GM19455 (cell line): ENCODE results near the gene TBC1D22A.

ENCODE experiments used
- ATAC-seq: cut with Tn5 transposase; IDR thresholded peaks from one replicate; pipeline ENCODE4 v1.9.1; 2021; ENCODE audit not compliant: unreplicated experiment

TBC1D22A gene

DNA sequence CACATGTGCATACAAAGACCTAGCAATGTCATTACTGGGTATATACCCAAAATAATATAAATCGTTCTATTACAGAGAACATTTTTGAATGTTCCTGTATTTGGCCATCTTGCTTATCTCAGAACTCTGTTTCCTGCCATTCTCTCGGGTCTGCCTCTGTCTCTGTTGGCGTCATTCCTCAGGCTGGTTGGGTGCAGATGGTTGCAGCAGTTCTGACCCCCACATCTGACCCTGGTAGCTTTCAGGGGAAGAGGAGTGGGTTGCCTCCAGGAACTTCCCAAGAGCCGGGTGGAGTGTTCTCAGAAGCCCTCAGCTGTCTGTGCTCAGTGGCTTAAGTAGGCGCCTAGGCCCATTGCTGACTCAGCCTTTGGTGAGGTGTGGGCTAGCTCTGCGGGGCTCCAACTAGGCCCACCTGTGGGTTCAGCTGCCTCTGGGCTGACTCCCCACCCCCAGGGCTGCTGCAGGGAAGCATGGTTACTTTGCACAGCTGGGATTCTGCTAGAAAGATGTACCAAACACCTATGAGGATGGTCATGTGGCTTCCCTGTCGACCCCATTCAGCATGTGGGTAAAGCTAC lies 114.0 kb downstream of the TBC1D22A start:
- ATAC-seq: no peak

DNA sequence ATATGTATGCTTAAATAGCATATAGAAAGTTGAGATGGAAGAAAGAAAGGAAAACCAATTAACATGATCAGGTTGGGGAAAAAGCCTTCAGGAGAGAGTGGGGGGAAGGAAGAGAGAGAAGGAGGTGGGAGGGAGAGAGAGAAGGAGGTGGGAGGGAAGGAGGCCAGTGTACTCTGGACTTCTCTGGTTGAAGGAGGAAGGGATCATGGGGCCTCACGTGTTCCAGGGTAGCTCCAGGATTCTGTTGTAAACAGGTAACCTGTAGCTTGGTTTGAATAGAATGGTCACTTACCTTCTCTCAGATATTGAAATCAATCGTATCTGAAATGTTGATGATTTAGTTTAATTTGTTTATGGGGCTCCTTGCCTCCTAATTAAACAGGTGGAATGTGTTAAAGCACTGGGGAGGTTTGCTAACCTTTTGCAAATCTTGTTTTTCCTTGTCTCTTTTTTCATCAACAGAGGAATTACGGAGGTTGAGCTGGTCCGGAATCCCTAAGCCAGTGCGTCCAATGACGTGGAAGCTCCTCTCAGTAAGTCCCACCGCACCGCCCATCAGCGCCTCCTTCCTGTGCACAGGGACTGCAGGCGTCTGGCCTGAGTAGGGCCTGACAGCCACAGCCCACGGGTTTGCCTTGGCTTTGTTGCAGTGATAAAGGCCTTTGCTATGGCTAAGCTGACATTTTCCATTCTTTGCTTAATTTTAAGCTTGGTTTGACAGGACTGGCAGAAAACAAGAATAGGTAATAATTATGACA lies 115.9 kb downstream of the TBC1D22A start:
- ATAC-seq: no peak

DNA sequence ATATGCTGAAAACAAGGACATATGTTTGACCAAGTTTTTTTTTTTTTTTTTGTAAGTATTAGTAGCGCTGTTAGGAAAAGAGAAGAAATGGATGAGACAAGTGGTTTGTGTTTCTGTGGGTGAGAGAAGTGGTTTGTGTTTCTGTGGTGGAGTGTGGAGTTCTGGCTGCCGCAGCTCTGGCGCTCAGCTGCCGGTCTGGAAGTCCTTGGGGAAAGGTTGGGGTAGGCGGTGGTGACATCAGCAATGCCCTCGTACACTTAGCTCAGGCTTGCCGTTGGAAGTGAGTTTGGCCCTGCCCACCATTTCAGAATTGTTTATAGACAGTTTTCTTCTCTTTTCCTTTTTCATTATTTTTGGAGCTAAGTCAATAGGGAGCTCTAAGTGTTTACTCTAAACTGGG lies 116.6 kb downstream of the TBC1D22A start:
- ATAC-seq: no peak

DNA sequence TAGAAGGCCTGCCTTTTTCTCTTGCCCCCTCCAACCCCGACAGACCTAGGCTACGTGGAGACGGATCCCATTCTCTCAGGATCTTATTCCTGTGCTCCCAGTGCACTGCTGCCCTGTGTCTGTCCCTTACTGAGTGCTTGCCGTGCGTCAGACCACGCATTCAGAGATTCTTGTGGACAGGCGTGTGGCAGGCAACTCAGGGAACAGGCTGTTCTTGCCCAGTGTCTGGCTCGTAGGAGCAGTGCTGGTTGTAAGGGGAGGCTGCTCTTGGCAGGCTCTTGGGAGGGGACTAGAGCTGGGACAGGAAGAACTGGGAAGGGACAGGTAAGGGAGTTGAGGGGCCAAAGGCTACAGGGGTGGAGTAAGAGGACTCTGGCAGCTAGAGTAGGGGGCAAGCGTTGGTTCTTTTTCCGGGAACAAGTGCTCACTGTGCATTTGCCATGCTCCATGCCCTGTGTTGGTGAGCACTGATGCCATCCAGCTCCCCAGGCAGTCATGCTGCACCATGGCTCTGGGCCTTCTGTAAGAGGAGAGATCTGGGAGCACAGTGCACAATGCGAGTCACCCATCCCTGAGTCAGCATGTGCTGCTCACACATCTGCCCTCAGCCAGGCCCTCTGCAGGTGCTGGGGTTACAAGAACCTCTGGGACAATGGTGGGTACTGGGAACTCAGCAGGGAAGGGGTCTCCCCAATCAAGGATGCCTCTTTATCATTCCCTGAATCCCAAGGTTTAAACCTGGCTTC lies 119.1 kb downstream of the TBC1D22A start:
- no peak for ATAC-seq

DNA sequence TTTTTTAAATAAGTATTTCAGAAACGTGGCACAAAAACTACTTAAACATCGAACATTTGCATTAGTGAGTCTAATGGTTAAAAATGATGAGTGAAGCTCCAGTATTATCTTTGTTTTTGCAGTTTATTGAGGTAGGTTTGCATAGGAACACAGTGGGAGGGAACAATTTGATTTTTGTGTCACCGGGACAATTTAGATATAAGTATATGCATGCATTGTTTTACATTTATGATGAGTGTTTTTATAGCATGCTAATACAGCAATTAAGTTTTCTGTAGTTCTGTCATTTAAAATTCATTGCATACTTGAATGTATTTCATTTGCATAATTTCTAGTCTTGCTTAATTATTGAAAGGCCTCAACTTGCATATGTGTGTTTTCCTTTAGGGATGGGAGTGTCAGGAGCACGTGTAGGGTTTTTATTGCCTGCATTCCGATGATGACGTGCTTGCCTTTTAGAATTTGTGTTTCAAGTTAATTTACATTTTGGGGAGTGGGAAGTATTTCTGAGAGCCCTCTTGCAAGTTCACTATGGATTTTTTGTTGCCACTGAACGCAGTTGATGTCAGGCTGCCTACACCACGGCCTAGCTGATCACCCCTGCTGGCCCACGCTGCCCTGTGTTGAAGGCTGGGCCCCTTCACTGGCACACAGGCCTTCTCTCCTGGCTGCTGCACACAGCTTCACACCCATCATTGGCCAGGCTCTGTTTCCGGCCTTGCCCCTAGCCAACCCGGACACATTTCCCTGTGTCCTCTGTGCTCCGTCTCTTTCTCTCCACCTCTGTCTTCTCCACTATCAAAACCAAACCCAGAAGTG lies 120.9 kb downstream of the TBC1D22A start:
- no peak for ATAC-seq

DNA sequence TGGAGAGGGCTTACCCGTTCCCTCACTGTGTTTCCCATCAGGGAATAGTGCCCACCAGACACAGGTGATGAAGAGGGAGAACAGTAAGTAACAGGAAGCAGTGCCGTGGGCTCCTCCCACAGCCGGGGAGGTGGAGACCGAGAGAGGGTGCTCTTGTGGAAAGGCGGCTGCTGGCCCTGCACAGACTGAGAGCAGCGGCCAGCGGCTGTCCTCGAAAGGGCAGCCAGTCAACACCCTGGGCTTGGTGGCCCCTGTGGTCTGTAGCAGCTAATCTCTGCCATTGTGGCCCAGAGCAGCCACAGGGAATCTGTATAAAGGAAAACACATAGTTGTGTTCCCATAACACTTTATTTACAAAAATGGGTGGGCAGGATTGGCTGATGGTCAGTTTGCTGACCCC lies 121.9 kb downstream of the TBC1D22A start:
- ATAC-seq: no peak

DNA sequence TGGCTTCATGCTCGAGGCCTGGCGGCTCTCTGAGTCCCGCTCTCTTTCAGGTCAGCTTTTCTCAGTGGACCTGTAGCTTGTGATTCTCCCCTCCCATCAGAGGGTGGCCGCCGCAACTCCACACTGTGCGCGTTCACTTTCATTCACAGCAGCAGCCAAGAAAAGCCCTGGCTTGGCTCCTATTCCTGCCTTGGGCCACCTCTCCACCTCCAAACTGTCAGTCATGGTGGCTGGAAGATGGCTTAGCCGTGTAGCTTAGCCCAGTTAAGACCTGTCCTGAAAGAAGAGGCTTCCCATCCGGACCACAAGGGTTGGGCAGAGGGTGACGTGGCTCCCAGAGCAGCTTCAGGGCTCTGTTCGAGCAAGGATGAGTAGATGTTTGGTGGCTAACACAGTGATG lies 125.5 kb downstream of the TBC1D22A start:
- ATAC-seq: no peak

DNA sequence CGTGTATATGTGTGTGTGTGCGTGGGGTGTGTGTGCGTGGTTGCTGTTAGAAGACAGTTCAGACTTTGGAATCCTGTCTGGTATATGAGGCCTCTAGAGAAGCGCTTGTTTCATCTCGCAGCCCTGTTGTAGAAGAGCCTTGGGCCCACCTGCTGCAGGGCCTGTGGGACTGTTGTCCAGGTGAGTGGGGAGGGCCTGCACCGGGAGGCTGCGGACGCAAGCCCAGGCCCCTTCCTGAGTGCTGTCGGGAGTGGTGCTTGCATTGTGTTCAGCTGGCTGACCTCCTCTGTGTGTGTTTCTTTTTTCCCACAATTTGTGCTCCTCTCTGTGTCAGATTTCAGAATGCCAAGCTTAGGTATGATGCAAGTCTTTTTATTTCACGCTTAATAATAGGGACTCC lies 128.4 kb downstream of the TBC1D22A start:
- ATAC-seq: no peak

DNA sequence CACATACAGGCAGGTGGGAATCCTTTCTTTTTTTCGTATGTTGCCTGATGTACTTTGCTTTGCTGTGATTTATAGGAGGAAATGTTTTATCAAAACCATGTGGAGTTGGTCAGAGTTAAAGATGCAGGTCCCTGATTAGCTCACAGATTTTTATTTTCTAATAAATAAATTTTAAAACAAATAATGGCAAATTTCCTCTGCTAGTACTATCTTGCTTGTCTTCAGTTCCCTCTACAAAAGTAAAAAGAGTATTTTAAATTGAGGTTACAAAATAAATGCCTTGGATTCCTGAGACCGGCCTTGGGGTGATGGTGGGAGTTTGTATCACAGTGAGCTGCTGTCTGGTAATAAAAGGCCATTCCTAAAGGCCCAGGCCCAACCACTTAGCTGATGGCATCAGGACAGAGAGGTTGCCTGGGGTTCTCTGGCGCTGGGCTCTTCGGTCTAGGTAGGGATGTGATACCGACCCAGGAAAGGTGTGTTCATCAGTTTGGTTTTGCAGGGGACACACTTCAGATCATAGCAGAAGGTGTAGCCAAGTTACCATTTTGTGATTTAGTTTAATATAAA lies 129.0 kb downstream of the TBC1D22A start:
- no peak for ATAC-seq

DNA sequence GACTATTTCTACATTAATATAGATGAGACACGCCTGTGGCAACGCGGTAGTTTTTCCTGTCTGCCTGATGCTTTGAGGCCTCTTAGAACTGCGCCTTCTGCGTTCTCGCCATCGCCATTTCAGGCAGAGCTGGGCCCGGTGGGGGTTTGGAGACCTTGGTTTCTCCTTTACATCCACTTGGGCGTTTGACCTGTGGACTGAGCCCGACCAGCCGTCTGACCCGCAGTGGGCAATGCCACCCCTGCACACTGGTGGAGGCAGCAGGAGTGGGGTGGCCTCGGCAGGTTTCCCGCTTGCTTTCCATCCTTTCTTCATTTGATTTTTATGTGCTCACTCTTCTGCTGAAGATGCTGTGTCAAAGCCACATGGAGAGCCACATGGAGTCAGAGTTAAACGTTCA lies 130.4 kb downstream of the TBC1D22A start:
- ATAC-seq: no peak

DNA sequence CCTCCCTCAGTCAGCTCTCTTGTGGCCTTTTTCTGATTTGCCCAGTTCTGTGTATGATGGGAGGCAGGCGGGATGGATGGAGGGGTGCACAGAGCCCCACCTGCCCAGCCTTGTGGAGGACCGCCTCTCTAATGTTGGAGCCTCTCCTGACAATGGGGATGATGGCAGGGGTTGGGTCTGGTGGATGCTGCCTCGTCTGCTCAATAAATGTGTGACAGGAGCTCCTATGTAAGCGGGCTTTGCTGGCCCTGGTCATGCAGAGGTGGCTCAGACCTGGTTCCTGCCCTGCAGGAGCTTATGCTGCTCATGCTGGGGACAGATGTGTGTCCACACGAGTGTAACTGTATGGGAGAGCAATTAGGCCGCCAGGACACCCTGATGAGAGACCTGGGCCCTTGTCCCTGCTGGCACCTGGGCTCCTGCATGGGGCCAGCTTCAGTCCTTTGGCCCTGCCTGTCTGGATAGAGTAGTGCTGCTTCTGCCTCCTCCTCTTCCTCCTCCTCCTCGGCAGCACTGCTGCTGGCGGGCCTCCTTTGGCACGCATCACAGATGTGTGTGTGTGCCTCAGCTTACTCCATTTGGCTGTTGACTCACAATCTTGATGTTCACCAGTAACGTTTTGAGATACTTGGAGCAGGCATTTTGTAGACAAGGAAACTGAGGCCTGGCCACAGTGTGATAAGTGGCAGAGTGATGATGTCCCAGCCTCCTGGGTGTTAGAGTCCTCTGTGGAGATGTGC lies 131.0 kb downstream of the TBC1D22A start:
- ATAC-seq: no peak

DNA sequence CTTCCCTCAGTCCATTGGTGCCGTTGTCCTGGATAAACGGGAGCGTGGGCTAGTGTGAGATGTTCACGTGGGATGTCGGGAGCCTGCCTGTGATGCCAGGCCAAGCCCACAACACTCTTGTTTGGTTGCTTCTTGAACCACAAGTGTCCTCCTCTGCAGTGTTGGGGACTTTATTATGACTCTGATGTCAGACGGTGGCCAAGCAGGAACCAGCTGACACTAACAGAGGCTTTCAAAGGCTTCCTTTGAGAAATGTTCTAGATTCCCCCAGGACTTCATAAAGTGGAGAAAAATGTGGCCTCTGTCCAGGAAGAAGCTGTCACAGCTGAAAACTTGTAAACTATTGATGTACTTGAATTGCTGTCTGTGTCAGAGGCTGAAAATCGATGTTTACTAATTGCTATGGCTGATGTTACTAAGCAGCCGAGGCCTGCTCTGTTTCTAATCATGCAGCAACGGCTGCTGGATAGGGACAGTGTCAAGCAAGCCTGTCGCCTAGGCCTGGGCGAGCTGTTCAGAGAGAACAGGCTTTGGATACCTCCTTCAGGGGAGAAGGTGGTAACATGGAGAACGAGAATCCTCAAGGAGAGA lies 131.7 kb downstream of the TBC1D22A start:
- no peak for ATAC-seq

DNA sequence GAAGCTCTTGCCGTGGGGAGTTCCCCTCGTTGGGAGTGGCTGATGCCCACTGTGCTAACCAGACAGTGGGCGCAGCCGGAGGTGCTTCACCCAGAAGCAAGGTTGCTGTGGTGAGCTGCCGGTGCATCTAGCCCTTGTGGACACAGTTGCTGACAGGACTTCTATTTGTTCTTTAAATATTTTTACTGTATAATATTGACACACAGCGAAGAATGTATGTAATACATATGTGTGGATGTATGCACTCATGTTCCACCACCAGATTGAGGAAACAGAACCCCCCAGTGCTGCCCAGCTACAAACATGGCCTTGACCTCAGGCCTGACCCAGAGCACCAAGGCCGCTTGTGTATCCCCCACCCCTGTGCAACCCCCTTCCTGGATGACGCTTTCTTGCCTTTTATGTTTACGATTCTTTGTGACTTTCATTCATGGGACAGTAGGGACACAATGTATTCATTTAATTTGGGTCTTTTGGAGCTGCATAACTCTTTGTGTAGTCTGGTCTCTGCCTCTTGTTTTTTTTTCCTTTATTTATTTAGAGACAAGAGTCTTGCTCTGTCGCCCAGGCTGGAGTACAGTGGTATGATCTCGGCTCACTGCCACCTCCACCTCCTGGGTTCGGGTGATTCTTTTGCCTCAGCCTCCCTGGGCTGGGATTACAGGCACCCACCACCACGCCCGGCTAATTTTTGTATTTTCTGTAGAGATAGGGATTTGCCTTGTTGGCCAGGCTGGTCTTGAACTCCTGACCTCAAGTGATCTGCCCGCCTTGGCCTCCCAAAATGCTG lies 132.6 kb downstream of the TBC1D22A start:
- no peak for ATAC-seq

DNA sequence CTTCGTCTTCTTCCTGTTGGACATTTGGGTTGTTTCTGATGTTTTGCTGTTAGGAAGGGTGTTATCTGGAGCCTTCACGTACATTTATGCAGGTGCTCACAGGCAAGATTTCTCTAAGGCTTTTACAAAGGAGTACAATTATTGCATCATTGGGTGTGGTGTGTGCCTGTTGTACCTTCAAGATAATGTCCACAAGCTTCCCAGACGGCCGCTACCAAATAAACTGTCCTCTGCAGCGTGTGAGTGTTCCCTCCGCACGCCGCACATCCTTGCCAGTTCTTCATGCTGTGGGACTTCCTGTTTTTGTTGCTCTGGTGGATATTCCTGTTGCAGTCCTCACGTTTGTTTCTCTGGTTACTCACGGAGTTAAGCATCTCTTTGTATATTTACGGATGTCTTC lies 133.3 kb downstream of the TBC1D22A start:
- ATAC-seq: no peak

DNA sequence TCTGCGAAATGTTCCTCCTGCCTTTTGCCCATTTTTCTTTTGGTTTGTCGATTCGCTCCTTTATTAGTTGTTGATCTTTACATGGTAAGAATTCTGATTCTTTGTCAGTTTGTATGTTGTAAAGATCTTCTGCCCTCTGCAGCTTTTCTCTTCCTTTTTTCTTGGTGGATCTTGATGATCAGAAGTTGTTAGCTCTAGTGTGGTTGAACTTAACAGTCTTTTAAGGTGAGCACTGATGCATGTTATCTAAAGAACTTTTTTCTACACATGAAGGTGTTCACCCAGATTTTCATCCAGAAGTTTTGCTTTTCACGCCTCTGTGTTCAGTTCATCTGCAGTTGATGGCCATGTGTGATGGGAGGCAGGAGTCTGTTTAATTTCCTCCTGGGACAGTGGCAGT lies 133.7 kb downstream of the TBC1D22A start:
- ATAC-seq: no peak

DNA sequence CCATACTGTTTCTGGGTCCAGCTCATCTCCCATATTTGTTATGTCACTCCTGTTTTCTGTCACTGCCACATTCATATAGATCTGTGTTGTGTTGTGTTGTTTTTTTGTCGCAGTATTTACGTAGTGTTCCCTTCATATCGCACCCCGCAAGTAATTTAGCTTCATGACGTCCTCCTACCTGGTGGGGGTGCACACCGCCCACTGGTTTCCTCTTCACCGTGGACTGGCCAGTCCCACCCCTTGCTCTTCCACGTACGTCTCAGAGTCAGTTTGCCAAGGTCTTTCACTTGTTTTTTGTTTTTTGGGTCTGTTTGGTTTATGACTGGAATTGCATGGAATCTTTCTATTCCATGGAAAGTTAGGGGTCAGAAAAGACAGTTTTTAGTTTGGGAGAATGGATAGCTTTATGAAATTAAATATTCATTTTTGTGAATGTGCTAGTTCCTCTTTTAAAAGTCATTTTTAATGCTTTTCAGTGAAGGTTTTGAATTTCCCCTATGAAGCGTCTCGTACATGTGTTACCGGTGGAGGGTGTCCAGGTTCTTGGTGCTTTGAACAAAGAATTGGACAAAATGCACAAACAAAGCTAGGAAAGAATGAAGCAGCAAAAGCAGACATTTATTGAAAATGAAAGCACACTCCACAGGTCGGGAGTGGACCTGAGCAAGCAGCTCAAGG lies 134.3 kb downstream of the TBC1D22A start:
- no peak for ATAC-seq

DNA sequence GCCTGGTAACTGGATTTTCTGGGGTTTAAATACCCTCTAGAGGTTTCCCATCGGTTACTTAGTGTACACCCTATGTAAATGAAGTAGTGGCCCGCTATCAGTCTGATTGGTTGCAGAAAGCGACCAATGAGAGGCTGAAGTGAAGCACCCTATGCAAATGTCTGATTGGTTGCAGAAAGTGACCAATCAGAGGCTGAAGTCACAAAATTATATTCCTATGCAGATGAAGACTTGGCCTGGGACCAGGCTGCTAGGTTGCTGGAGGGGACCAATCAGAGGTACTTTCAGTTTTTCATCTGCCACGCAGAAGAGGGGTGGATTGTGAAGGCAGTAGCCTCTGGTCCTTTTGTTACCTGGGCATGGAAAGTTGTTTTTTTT lies 134.8 kb downstream of the TBC1D22A start:
- ATAC-seq: no peak

DNA sequence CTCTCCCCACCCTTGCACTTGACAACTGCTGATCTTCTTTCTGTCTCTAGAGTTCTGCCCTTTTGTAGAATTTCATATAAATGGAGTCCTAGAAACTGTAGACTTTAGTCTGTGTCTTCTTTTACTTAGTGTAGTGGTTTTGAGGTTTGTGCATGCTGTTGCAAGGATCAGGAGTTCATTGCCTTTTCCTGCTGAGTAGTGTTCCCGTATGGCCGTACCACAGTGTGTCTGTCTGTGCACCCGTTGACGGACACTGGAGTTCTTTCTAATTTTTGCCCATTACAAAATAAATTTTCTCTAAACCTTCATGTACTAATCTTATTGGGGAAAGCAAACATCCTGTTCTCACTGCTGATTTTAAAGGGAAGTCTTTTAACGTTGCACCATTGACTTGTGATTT lies 138.1 kb downstream of the TBC1D22A start:
- no peak for ATAC-seq

DNA sequence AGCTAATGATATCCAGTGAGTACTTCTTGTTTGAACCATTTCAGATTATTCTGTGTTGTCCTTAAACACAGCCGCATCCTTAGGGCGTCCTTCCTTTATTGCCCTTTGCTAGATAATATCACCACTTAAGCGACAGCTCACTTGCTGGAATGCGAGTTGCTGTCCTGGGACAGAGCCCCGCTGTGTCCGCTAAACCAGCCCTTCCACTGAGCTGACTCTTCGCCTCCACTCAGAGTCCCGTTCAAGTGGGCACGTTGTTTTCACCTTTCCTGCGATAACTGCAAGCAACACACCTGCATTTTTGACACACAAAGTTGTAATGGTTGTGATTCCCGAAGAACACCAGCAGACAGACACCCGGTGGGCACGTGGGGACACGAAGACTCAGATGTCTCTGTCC lies 140.0 kb downstream of the TBC1D22A start:
- ATAC-seq: no peak
